Mucosa of descending colon (tissue), 3 donors: ENCODE data around the gene EXTL1. TPM values are rescaled to one million over a fixed set of nuclear protein-coding genes. Genes with fewer than 3 reads are reported as not detected.

Experiments
- ATAC-seq: fragments of 200-7000 bp; cut with Tn5 transposase; one replicate; pipeline ENCODE4 v1.9.1; 2020; ENCODE audit warnings: mild to moderate bottlenecking, moderate library complexity
- DNase-seq, 3 donors: peaks; one replicate each; pipeline ENCODE4 v3.0.0-alpha.2; 2020
- H3K36me3 ChIP-seq: fragments of 200-600 bp; one replicate; pipeline ENCODE4 v1.8.0; 2021; ENCODE audit warnings: low read depth, mild to moderate bottlenecking
- H3K4me1 ChIP-seq: fragments of 200-600 bp; one replicate; pipeline ENCODE4 v1.8.0; 2021; ENCODE audit warnings: low read depth, mild to moderate bottlenecking
- H3K4me3 ChIP-seq: fragments of 200-600 bp; one replicate; pipeline ENCODE4 v1.8.0; 2021; ENCODE audit warnings: mild to moderate bottlenecking
- H3K9me3 ChIP-seq: fragments of 200-600 bp; one replicate; pipeline ENCODE4 v1.8.0; 2021; ENCODE audit warnings: mild to moderate bottlenecking
- intact Hi-C, 2 donors: fragments of 100-400 bp; cut with DNase I in 1 of 2; cut with micrococcal nuclease in 1 of 2; formaldehyde crosslinking; loops; one replicate each; pipeline versions ENCODE4 v1.11.0 to v1.11.1; 2022; cut with DNase I, micrococcal nuclease
- long read RNA-seq, 2 donors: library from polyadenylated mRNA; unstranded; transcript quantifications; one replicate each; pipeline ENCODE4 v2.0.0, GENCODE V29; 2019 to 2021
- total RNA-seq, 3 donors: library from RNA; stranded (reverse); fragmentation: NEBNext Ultra II Directional in 2 of 3; extraction: Animal tissue kit (Norgen Biotek cat#: 25700) in 2 of 3; gene quantifications; one replicate each; pipeline versions ENCODE4 v1.2.1 to v1.2.4, GENCODE V29; 2021 to 2023
- TF ChIP-seq, protein P1 (sequence below): fragments of 200-600 bp; IDR thresholded peaks from one replicate; pipeline ENCODE4 v1.8.0; 2022; ENCODE audit warnings: antibody characterized with exemption, mild to moderate bottlenecking
- donor health status: DM: no; HTN: no; CAD: no; lungs with moderate emphysema.
- donor health status: DM: no; HTN: no; CAD: no.
- donor health status: DM: no; HTN: yes; CAD: no.

The EXTL1 gene, protein sequence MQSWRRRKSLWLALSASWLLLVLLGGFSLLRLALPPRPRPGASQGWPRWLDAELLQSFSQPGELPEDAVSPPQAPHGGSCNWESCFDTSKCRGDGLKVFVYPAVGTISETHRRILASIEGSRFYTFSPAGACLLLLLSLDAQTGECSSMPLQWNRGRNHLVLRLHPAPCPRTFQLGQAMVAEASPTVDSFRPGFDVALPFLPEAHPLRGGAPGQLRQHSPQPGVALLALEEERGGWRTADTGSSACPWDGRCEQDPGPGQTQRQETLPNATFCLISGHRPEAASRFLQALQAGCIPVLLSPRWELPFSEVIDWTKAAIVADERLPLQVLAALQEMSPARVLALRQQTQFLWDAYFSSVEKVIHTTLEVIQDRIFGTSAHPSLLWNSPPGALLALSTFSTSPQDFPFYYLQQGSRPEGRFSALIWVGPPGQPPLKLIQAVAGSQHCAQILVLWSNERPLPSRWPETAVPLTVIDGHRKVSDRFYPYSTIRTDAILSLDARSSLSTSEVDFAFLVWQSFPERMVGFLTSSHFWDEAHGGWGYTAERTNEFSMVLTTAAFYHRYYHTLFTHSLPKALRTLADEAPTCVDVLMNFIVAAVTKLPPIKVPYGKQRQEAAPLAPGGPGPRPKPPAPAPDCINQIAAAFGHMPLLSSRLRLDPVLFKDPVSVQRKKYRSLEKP
- 1 to 10 TPM in 1 of 3 donors, under 1 TPM in 1, not detected in 1; 0.14 to 1.7 TPM for total RNA-seq
- long read RNA-seq, donor 1, full-length matches to known transcripts = 4 of 4 reads
- long read RNA-seq, donor 1, partial matches to known transcripts = 0 of 4 reads
- long read RNA-seq, donor 1, other reads (novel, unspliced or antisense) = 0 of 4 reads
- long read RNA-seq, donor 2 = 0 reads

DNA sequence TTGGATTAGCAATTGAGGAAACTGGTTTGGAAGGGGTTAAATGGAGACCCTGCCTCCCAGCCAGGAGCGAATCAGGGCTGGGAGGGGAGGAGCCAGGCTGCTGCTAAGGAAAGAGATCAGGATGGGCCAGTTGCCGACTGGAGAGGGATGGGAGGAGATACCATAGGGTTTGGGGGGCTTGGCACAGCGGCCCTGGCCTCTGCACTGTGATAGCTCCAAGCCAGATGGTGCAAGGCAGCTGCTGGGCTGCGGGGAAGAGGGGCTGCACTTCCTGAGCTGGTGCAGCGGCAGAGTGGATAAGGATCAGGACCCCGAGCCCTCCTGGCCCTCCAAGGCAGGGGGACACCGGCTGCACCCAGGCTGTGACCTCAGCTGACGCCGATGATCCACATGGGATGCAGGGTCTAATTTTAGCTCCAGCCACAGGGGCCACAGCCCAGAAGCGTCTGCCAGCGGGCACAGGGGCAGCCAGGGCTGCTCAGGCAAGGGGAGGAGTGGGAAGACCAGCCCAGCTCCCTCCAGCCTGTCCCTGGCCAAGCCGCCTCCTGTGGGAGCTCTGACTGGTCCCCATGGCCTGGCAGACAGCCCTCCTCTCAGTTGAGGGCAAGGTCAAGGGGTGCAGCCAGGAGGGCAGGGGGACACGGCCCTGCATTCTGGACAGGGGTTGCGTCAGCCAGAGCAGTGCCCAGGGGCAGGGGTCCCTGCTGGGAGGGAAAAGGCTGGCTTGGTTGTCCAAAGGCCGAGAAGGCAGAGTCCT, at the start of gene EXTL1:
Gene EXTL1 (plus strand): TSS at position 129 of the 757 bp plus-strand sequence. CDS start 872 bp downstream, outside the sequence.
- Histone ChIP-seq H3K36me3 (no peaks in the 10 kb centered on the region), H3K4me1 (no peaks in the 10 kb centered on the region), H3K9me3 (no peaks in the 10 kb centered on the region), H3K4me3 (no peak within 1 kb of the TSS)
- ATAC-seq = peak; percentile 15
- TF ChIP-seq, protein P1, sequence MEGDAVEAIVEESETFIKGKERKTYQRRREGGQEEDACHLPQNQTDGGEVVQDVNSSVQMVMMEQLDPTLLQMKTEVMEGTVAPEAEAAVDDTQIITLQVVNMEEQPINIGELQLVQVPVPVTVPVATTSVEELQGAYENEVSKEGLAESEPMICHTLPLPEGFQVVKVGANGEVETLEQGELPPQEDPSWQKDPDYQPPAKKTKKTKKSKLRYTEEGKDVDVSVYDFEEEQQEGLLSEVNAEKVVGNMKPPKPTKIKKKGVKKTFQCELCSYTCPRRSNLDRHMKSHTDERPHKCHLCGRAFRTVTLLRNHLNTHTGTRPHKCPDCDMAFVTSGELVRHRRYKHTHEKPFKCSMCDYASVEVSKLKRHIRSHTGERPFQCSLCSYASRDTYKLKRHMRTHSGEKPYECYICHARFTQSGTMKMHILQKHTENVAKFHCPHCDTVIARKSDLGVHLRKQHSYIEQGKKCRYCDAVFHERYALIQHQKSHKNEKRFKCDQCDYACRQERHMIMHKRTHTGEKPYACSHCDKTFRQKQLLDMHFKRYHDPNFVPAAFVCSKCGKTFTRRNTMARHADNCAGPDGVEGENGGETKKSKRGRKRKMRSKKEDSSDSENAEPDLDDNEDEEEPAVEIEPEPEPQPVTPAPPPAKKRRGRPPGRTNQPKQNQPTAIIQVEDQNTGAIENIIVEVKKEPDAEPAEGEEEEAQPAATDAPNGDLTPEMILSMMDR = no peak
- DNase-seq = no peak
- intact Hi-C loops = no loop called here

DNA sequence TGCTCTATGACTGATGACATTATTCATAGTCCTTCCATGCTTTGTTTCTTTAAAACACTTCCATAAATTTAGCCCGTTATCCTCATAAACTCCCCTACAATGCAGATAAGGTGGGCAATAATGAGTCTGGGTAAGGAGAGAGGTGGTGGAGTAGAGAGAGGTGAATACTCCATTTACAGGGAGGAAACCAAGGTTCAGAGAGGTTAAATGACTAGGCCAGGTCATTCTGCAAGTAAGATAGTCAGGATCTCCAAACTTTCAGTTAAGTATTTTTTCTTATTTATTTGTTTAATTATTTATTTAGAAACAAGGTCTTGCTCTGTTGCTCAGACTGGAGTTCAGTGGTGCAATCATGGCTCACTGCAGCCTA, 49.8 kb upstream of the EXTL1 start:
- intact Hi-C loops = no loop called here
- Histone ChIP-seq H3K4me3 (no peak overlapping the region), H3K36me3 (no peaks in the 10 kb centered on the region), H3K4me1 (no peaks in the 10 kb centered on the region), H3K9me3 (no peaks in the 10 kb centered on the region)
- TF ChIP-seq, protein P1 = no peak
- DNase-seq (no peak), ATAC-seq (no peak)

DNA sequence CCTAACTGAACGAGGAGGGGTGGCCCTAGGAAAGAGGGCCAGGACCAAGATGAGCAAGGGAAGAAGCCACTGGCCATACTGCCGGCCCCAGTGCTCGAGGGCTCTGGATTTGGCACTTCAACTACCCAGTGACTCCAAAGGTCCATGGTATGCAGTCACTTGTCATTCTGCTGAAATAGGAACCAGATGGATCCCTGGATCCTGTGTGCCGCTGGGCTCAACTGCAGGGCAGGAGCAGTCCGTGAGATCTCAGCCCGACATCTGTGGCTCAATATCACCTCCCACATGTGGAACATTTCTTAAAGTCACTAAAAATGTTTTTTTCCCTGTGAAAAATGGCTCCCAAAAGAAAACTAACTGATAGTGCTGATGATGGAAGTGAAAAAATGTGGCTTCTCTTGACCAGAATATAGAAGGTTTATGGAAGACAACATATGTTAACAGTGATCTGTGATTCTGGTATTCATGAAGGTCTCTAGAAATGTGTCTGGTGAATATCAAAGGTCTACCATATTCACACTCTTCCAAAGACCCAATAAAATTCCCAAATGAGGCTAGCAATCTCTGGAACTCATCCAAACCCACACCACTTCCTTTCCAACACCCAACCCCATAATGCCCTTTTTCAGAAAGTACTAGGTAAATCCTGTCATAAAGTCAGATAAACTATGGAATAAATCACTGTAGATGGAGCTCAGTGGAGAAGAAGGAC, 47.8 kb upstream of the EXTL1 start:
- no peak for ATAC-seq
- Histone ChIP-seq H3K9me3 (no peaks in the 10 kb centered on the region), H3K4me1 (no peaks in the 10 kb centered on the region), H3K4me3 (no peak overlapping the region), H3K36me3 (no peaks in the 10 kb centered on the region)
- DNase-seq = no peak
- intact Hi-C loops = no loop called here
- TF ChIP-seq, protein P1 = no peak

DNA sequence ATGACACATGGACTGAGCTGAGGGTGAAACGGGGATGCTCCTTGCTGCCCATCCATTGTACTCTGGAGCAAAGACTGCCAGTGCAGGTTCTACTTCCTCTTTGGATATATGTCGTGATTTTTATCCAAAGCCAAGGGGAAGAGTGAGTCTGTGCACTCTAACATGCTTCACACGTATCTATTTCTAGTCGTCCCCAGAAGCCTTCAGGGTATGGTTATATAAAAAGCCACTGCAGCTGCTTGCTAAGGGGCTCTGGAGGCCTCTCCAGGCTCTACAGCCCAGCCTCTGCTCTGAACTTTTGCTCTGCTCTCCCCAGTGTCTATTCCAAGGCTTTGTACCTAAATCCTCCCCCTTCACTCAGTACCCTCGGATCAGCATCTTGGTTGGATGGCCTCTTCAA, 43.8 kb upstream of the EXTL1 start:
- no peaks in the 10 kb centered on the region for H3K4me1 ChIP-seq
- ATAC-seq (no peak), DNase-seq (no peak)
- no peaks in the 10 kb centered on the region for H3K36me3 ChIP-seq
- no peak overlapping the region for H3K4me3 ChIP-seq
- intact Hi-C loops = no loop called here
- no peaks in the 10 kb centered on the region for H3K9me3 ChIP-seq
- TF ChIP-seq, protein P1 = no peak

DNA sequence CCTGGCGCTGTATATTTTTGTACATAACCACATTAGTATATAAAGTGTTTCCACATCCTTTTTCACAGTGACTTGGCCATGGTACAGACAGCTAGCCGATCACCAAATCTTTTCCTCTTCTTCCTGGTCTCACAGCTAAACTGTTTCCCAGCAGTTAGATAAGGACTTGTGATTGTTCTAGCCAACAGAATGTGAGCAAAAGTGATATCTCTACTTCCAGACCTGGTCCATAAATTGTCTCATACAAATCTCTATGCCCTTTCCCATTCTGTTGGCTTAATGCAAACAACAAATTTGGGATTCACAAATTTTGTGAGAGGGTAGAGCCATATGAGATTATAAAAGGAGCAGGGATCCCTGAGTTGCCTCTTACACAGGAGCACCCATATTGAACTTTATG, 43.2 kb upstream of the EXTL1 start:
- no peak overlapping the region for H3K4me3 ChIP-seq
- intact Hi-C loops = no loop called here
- no peak for DNase-seq
- no peaks in the 10 kb centered on the region for H3K9me3 ChIP-seq
- TF ChIP-seq, protein P1 = no peak
- H3K4me1 ChIP-seq = no peaks in the 10 kb centered on the region
- no peak for ATAC-seq
- H3K36me3 ChIP-seq = no peaks in the 10 kb centered on the region
